ENCODE data around the gene RPL36A. TPM values are rescaled to one million over a fixed set of nuclear protein-coding genes. Genes with fewer than 3 reads are reported as not detected.
A peak's percentile ranks its signal among the peaks of the same experiment; 100 is the strongest.

Gene RPL36A
- total and polyA plus RNA-seq, 4 donors = 123 to 519 (median 379) TPM

GRCh38 chrX:101417981-101418841, 27.4 kb downstream of the RPL36A start:
- no peaks in the 10 kb centered on the region for H3K9me3 ChIP-seq (ENCODE audit: control insufficient read depth in 4 of 4, low read length in 3 of 4)
- peak overlapping the region; percentile 82 to 92 for H3K27ac ChIP-seq (ENCODE audit: low read depth in 1 of 2, low read length in 2 of 2)
- peak overlapping the region; percentile 75 to 86 for H3K9ac ChIP-seq (ENCODE audit: low read depth in 1 of 2, low read length in 2 of 2)
- TF ChIP-seq YY1 (IDR thresholded peaks at IDR 0.05) = peak; percentile 96
- no peak for TF ChIP-seq GABPA (IDR thresholded peaks at IDR 0.05 in 1 of 2, conservative IDR thresholded peaks at IDR 0.05 in 1 of 2)
- WGBS = 1% methylated on average over 56 of the region's 56 CpGs
- peak; percentile 59 for DNase-seq (ENCODE audit: low spot score)
- no peaks in the 10 kb centered on the region for H3K36me3 ChIP-seq (ENCODE audit: control insufficient read depth in 4 of 4, insufficient read depth in 3 of 4, low read depth in 1 of 4, low read length in 3 of 4)
- peak overlapping the region; percentile 49 to 76 (median 66) for H3K4me3 ChIP-seq (ENCODE audit: low read depth in 1 of 3, low read length in 3 of 3)
- H3K4me1 ChIP-seq (ENCODE audit: control insufficient read depth in 4 of 4, insufficient read depth in 4 of 4, low read length in 3 of 4) = peaks cover 0 to 2% (median 0%) of the 10 kb centered on the region in 4 donors
- H3K27me3 ChIP-seq (ENCODE audit: control insufficient read depth in 4 of 4, insufficient read depth in 4 of 4, low read length in 3 of 4) = no peaks in the 10 kb centered on the region

DNA sequence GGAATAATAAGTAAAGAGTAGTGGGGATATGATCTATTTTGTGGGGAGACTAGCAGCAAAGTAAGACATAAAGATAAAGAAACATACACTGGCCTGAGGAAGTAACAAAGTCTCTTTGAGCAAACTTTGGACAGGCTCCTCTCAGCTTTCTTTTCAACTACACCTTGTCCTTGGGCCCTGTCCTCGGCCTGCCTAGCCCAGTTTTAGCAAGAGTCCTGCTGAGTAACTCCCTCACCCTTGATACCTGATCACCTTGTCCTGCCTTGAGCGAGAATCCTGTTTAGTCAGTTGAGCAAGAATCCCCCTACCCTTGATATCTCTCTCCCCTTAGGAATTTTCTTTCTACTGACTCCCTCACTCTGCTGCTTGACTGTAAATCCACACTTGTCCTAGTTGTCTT, 28.7 kb downstream of the RPL36A start:
- Histone ChIP-seq H3K27ac (ENCODE audit: low read depth in 1 of 2, low read length in 2 of 2) (no peak overlapping the region), H3K27me3 (ENCODE audit: control insufficient read depth in 4 of 4, insufficient read depth in 4 of 4, low read length in 3 of 4) (no peaks in the 10 kb centered on the region), H3K4me3 (ENCODE audit: low read depth in 1 of 3, low read length in 3 of 3) (no peak overlapping the region), H3K36me3 (ENCODE audit: control insufficient read depth in 4 of 4, insufficient read depth in 3 of 4, low read depth in 1 of 4, low read length in 3 of 4) (peaks cover 0 to 4% (median 0%) of the 10 kb centered on the region in 4 donors), H3K4me1 (ENCODE audit: control insufficient read depth in 4 of 4, insufficient read depth in 4 of 4, low read length in 3 of 4) (peaks cover 0 to 2% (median 0%) of the 10 kb centered on the region in 4 donors), H3K9ac (ENCODE audit: low read depth in 1 of 2, low read length in 2 of 2) (no peak overlapping the region), H3K9me3 (ENCODE audit: control insufficient read depth in 4 of 4, low read length in 3 of 4) (no peaks in the 10 kb centered on the region)
- DNase-seq (ENCODE audit: low spot score) = no peak
- no peak for TF ChIP-seq RXRA (IDR thresholded peaks at IDR 0.05)
- no peak for TF ChIP-seq TAF1 (conservative IDR thresholded peaks at IDR 0.05)
- no peak for TF ChIP-seq EGR1 (IDR thresholded peaks at IDR 0.05; ENCODE audit: low read depth in 2 of 2)
- no peak for TF ChIP-seq MAX (IDR thresholded peaks at IDR 0.05)
- TF ChIP-seq JUND (IDR thresholded peaks at IDR 0.05) = no peak
- no peak for TF ChIP-seq HNF4G (IDR thresholded peaks at IDR 0.05)
- TF ChIP-seq SP1 (IDR thresholded peaks at IDR 0.05) = no peak
- TF ChIP-seq FOXA2 (IDR thresholded peaks at IDR 0.05) = no peak
- TF ChIP-seq REST (IDR thresholded peaks at IDR 0.05) = no peak
- no peak for TF ChIP-seq ZBTB33 (IDR thresholded peaks at IDR 0.05)
- TF ChIP-seq RAD21 (IDR thresholded peaks at IDR 0.05) = no peak
- TF ChIP-seq CTCF (IDR thresholded peaks at IDR 0.05; ENCODE audit: low read depth, low read length, missing input control) = no peak
- no peak for TF ChIP-seq NR2F2 (IDR thresholded peaks at IDR 0.05)
- TF ChIP-seq YY1 (IDR thresholded peaks at IDR 0.05) = no peak
- TF ChIP-seq HNF4A (conservative IDR thresholded peaks at IDR 0.05) = no peak
- TF ChIP-seq, protein P1, sequence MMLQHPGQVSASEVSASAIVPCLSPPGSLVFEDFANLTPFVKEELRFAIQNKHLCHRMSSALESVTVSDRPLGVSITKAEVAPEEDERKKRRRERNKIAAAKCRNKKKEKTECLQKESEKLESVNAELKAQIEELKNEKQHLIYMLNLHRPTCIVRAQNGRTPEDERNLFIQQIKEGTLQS (IDR thresholded peaks at IDR 0.05) = no peak
- TF ChIP-seq FOXA1 (IDR thresholded peaks at IDR 0.05) = no peak
- no peak for TF ChIP-seq GABPA (IDR thresholded peaks at IDR 0.05 in 1 of 2, conservative IDR thresholded peaks at IDR 0.05 in 1 of 2)
- 95% methylated on average over 2 of the region's 2 CpGs for WGBS

Measured in liver (tissue), 9 donors.